CD4-positive, alpha-beta T cell treated with Interleukin-1 beta for 1 hour (primary cell): Measurements from ENCODE around the gene AGK.
"Not testable (repeated sequence)": the region's sequence is repeated elsewhere in the genome, so short reads cannot be mapped to it uniquely, and the experiment has no call there.

Experiments
- DNase-seq, 2 donors: peaks; one replicate each; pipeline ENCODE4 v3.0.0-alpha.2; 2020 to 2022

Gene AGK

DNA sequence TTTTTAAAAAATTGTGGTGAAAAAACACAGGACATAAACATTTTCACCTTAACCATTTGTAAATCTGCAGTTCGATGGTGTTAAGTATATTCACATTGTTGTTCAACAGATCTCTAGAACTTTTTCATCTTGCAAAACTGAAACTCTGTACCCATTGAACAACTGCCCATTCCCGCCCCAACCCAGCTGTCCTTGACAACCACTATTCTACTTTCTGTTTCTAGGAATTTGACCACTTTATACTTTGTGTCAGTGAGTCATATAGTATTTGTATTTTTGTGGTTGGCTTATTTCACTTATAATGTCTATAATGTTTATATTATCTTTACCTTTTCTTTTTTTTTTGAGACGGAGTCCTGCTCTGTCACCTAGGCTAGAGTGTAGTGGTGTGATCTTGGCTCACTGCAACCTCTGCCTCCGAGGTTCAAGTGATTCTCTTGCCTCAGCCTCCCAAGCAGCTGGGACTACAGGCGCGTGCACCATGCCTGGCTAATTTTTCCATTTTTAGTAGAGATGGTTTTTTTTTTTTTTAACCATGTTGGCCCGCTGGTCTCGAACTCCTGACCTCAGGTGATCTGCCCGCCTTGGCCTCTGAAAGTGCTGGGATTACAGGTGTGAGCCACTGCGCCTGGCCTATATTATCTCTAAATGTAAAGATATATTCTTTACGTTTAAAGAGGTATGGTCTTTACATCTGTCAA is 6.8 kb downstream of the AGK start:
- peak in 1 of 2 donors; percentile 22 for DNase-seq

DNA sequence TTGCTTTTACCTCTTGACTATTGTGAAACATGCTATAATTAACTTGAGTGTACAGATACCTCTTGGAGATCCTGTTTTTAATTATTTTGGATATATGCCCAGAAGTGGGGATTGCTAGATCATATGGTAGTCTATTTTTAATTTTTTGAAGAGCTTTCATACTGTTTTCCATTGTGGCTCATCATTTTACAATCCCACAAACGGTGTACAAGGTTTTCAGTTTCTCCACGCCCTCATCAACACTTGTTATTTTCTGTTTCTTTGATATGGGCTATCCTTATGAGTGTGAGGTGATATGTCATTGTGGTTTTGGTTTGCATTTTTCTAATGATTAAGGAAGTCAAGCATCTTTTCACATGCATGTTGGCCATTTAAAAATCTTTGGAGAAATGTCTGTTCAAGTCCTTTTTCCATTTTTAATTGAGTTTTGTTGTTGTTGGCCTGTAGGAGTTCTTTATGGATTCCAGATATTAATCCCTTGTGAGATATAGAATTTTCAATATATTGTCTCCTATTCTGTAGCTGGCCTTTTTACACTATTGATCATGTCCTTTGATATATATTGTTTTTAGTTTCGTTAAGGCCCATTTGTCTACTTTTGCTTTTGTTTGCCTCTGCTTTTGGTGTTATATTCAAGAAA is 7.5 kb downstream of the AGK start:
- peak in 1 of 2 donors; percentile 52 for DNase-seq

DNA sequence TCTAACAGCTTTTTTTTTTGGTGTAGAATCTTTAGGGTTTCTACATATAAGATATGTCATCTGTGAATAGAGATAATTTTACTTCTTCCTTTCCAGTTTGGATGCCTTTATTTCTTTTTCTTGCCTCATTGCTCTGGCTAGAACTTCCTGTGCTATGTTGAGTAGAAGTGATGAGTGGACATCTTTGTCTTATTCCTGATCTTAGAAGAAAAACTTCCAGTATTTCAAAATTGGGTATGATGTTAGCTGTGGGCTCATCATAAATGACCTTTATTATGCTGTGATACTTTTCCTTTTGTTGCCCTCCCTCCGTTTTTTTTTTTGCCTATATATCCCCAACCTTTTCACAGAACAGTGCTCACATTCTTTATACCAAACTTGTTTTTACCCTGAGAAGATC is 8.8 kb downstream of the AGK start:
- no peak for DNase-seq

DNA sequence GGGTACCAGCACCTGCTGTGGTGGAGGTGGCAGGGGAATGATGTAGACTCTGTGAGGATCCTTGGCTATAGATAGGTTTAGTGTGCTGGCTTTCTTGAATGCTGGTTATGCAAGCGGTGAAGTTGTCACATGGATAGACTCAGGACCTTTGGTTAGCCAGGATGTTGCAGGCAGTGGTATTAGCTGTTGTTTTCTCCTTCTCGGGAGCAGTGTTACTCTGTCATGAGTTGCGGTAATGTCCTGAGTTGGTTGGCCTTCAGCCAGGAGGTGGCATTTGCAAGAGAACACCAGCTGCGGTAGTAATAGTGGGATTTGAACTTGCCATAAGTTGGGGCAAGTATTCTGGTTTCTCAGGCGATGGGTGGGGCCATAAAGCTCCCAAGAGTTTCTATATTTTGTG is 10.8 kb downstream of the AGK start:
- DNase-seq, result no peak

DNA sequence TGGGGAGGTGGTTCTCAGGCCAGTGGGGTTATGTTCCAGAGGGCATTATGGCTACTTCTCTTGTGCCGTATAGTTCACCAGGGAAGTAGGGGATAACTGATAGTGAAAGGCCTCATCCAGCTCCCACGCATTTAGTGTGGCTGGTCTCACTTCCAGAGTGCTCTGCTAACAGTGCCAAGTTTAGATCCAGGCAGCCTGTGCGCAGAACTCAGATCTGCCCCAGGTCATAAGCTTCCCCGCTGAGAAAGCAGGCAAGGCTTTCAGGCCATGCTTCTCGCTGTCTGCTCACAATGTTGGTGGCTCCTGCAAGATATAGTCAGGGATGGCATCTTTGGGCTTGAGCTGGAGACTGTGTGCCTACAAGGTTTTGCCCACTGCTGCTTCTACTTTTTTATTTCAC is 11.3 kb downstream of the AGK start:
- DNase-seq, result no peak

DNA sequence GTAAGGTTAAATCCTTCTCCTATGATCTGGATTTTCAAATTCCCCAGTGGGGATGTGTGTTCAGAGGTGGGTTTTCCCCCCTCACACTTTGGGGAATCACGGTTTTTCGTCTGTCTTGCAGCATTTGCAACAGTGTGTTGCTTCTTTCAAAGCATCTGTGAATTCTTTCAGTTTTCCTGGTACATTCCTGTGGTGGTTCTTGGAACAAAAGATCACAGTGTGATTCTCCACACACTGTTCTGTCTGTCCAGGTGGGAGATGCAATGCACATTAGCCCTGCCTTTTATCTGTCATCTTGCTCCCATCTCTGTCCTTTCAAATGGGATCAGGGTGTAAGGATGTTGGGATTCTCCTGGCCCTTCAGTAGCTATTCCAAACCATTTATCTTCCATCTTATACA is 11.8 kb downstream of the AGK start:
- no peak for DNase-seq

DNA sequence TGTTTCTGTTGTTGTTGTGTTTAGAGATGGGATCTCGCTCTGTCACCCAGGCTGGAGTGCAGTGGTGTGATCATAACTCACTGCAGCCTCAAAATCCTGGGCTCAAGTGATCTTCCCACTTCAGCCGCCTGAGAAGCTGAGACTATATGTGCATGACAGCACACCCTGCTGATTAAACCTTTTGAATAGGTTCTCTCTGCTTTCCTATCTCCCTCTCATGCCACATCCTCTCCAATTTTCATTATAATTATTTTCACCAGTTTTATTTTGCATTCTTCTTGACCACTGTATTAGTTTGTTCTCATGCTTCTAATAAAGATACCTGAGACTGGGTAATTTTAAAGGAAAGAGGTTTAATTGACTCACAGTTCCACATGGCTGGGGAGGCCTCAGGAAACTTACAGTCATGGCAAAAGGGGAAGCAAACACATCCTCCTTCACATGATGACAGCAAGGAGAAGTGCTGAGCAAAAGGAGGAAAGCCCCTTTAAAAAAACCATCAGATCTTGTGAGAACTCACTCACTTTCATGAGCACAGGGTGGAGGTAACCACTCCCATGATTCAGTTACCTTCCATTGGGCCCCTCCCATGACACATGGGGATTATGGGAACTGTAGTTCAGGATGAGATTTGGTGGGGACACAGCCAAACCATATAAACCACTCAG is 12.9 kb downstream of the AGK start:
- DNase-seq, result peak in 1 of 2 donors; percentile 29

DNA sequence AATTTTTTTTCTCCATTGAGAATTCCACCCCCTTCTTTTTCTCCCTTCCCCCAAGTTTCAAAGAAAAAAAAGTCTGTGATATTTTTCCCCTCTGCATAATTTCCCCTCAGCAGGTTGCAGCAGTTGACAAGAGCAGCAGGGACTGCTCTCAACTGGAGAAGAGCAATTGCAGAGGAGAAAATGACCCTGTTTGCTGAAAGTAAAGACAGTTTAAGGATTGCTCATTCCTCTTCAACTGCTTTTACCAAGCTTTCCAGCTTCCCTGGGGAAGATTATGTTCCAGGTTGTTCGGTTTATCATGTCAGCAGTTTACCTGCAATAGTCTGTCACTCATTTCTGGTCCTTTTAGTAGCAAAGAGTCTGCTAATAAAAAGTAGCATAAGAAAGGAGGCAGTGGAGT is 16.2 kb downstream of the AGK start:
- no peak for DNase-seq

DNA sequence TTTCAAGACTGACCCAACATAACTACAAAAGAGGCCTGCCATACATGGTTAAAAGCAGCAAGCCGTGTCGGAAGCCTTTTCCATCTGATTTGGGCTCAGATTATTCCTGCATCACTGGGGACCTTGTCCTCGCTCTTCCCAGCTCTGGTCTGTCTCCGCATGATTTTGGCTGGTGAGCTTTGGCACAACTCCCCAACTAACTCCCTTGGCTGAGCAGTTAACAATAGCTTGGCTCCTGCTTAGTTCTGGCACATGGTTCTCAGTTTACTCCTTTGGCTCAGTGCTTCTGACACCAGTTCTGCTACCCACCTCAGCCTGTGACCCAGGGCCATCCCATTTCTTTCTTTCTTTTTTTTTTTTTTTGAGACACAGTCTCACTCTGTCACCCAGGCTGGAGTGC is 17.0 kb downstream of the AGK start:
- no peak for DNase-seq

DNA sequence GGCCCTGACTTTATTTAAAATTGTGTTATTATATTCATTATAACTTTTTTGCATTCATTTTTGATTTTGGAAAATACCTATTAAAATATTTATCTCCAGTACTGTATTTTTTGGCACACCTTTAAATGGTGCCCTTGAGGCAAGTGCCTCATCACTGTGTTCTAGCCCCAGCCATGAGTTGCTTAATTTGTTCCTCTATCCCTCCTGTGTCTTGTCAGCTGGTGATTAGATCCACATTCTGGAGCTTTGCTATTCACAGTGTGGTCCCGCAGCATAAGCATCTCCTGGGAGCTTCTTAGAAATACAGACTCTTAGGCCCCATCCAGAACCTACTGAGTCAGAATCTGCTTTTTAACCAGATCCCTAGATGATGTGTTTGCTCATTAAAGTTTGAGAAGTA is 19.8 kb downstream of the AGK start:
- no peak for DNase-seq

DNA sequence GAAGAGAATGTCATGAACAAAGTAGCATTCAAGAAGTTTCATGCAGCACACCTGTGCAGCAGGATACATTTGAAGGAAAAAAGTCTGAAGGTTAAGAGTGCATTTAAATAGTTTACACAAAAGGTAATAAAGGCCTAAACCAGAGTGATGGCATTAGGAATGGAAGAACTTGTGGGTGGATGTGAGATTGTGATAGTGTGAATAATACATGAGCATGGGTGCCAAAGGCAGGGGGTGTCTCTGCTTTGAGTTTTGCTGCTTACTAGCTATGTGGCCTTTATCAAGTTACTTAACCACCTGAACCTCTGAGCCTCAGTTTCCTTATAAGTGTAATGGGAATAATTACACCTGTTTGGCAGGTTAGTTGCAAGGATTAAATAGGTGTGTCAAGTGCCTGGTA is 21.0 kb downstream of the AGK start:
- no peak for DNase-seq

DNA sequence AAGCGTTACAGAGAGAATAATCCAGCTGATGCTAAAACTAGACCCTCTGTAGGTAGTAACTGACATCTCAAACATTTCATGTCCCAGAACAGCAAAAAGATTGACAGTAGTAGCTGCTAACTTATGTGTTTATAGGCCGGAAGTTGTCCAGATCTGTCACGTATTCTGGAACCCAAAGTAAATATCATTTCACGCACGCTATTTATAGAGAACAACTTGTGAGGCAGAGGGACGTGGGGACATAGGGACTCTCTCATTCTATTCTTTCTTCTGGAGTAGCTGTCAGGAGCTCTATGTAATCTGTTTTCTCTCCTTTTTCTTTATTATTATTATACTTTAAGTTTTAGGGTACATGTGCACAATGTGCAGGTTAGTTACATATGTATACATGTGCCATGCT is 22.3 kb downstream of the AGK start:
- DNase-seq, result no peak

DNA sequence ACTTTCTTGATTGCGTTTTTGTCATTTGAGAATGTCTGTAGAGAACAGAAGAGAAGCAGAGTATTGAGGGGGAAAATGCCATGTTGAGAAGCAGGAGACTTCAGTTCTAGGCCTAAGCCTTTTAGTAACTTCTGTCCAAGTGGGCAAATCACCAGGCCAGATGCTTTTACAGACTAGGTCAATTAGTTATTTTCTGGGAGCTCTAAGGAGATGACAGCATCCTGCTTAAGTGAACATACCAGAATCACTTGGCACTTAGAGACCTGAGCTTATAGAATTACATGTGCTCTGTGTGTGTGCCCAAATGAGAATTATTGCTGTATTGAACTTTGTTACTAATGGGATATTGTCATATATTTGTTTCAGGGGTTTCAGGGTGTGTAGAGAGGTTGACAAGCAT is 24.0 kb downstream of the AGK start:
- DNase-seq, result no peak

DNA sequence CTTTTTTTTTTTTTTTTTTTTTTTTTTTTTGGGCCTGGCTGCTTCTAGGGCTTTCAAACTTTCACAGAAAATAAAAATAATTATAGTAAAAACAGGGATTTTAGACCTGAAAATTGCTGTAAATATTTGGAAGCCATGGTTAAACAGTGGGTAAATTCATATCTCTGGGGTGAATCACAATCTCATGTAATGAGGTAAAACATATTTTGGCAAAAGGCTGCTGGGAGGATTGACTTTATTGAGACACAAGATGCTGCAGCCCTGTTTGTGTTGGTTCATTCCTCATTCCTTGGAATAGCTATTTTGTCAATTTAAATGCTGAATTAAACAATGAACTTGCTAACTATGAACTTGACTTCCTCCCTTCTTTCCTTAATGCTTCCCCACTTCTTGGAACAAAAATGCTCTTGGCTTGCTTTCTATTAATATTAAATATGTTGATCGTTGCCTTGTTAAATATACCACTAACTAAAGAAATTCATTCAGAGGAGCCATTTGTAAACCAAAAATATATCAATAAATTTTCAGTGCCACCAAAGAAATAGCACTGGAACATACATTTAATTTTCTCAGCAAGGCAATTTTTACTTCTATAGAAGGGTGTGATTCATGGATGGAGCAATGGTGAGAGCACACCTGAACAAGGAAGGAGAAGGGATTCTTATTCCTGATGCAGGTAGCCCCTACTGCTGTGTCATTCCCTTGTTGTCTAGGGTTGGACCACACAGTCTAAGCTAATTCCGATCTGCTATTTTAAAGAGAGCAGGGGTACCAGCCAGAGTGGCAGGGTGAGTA is 24.6 kb downstream of the AGK start:
- DNase-seq, result no peak

DNA sequence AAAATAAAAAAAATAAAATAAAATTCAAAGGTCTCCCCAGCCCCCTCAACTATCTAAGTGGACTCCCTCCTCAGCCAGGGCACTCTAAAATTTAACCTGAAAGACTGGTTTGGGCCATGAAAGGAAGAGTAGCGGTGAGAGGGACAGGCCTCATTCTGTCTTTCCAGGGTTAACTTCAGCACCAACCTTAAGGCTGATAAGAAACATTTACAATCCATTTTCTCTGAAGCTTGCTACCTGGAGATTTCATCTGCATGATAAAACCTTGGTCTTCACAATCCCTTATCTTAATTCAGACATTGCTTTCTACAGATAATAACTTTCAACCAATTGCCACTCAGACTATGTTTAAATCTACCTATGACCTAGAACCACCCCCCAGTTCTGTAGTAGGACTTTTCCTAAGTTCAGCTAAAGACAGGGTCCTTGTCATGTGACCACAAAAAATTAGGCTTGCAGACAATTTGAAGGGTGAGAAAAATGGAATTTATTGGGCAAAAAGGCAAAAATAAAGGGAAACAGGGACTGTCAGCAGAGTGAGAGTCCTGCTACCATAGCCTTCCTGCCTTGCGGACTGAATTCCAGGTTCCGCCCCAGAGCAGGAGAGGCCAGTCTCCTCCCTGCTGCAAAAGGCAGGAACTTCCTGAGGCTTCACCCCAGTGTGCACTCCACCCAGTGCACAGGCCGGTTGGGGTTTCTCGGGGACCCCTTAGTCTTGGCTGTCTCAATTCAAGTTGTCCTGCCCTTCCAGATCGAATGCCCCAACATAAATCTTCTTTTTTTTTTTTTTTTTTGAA is 26.0 kb downstream of the AGK start:
- DNase-seq, result no peak

DNA sequence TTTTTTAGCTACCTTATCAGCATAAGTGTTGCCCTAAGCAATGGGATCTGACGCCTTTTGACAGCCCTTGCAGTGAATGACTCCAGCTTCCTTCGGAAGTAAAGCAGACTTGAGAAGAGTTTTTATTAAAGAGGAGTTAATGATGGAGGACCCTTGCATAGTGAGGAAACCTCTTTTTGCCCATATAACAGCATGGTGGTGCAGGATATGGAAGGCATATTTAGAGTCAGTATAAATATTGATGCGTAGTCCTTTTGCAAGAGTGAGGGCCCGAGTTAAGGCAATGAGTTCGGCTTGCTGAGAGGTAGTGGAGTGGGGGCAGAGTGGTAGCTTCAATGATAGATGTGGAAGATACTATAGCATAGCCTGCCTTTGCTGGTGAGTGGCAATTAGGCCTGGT is 28.7 kb downstream of the AGK start:
- DNase-seq, result not testable (repeated sequence)

DNA sequence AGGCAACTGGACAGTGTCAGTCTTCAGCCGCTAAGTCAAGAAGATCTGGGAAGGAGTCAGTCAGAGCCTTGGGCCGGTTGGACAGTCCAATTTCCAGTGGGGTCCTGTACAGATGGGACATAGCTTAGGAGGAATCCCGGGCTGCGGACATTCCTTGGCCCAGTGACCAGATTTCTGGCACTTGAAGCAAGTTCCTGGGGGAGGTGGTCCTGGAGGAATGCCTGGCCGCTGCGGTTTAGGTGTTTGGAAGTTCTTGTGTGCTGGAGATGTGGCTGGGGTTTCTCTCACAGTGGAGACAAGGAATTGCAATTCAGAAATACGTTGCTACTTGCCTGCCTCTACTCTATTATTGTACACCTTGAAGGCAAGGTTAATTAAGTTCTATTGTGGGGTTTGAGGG is 30.9 kb downstream of the AGK start:
- DNase-seq, result not testable (repeated sequence)

DNA sequence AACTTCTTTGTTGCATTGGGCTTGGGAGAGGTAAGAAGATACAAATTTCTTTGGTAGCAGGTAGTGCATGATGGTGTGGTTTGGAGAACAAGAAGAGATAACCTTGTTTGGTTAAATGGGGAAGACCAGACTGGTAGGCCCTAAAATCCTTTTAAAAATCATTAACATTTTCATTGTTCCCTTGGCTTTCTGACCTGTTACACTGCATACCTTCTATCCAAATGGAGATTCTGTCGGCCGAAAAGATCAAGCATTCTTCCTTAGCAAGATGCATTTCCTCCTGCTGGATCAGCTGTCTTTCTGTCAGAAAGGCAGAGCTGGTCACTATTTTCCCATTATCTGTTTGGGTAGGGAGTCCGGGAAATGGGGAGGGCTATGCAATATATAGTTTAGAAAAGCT is 33.7 kb downstream of the AGK start:
- no peak for DNase-seq

DNA sequence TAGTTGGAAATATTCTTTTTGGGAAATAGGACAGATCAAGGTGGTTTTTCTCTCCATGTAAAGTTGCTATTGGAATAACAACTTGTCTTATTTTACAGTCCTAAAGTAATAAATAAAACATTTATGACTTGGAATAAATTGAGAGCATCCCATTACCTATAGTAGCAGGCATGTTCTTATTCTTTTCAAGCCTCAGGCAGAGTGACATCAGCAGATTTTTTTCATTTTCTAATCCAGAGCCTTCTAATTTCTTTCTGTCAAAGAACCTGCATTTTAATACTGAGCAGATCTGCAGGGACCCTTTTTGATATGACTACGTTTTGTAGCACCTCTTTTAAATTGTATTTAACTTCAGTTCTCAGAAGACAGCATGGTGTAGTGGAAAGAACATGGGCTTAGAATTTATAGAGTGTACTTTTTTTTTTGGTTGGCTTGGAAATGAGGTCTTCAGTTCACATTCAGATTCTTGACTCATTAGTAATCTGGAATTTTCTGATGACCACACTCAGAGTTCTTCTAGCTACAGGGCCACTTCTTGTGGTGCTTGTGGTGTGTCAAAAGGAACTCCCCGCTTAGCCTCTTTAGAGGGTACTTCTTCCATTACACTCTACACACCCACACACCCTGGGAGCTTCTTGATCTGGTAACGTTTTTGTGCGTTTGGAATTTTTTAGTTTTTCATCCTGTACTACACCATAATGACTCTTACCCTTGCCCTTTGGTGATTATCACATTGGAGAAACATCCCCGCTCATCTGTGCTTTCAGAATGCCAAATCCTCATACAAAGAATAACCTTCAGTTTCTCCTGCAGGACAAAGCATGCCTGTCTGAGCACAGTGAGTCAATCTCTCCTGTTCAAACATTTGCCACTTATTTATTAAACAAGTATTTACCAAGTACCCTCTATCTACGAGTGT is 34.6 kb downstream of the AGK start:
- DNase-seq, result no peak

DNA sequence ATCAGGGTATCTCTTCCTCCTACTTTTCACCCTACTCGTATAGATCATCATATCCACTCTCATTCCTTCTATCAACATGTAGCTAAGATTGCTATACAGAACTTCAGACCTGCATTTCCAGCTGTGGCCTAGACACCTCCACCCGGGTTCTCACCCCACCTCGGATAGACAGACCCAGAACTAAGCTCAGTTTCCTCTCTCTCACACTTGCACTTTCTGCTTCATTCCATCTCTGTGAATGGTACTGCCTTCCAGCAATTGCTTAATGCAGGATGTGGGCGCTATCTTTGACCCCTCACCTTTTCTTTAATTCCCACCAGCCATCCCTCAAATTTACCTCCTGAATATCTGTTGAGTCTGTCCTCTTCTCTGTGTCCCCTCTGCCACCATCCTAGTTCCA is 35.7 kb downstream of the AGK start:
- DNase-seq, result no peak

DNA sequence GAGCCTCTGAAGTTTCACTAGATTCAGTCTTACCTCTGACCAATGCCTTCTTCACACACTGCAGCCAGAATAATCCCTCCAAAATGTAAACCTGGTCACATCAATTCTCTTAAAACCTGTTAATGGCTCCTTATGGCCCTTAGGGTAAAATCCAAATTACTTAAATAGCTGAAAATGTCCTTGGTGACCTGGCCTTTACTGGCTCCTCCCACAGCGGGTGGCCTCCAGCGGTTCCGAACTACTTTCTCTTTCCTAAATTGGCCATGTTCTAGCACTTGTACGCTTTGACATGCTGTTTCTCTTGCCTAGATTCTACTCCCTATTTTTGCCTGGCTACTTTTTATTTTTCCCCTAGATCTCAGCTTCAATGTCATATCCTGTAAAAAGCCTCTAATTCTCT is 36.1 kb downstream of the AGK start:
- no peak for DNase-seq

DNA sequence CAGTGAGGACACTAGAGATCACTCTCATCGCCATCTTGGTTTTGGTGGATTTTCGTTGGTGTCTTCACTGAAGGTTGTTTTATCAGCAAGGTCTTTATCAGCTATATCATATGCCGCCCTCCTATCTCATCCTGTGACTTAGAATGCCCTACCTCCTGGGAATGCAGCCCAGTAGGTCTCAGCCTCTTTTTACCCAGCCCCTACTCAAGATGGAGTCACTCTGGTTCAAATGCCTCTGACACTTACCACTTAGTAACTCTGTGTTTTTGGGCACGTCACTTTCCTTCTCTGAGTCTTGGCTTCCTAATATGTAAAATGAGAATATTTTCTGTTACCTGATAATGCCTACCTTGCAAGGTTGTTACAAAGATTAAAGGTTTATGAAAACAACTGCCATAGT is 37.7 kb downstream of the AGK start:
- no peak for DNase-seq
